Suppressor macrophage treated with lipopolysaccharide for 4 hours (primary cell): ENCODE data around the gene SLC6A5.

Experiments
- DNase-seq: peaks from one replicate; pipeline ENCODE4 v3.0.0-alpha.2; 2020

Gene SLC6A5

DNA sequence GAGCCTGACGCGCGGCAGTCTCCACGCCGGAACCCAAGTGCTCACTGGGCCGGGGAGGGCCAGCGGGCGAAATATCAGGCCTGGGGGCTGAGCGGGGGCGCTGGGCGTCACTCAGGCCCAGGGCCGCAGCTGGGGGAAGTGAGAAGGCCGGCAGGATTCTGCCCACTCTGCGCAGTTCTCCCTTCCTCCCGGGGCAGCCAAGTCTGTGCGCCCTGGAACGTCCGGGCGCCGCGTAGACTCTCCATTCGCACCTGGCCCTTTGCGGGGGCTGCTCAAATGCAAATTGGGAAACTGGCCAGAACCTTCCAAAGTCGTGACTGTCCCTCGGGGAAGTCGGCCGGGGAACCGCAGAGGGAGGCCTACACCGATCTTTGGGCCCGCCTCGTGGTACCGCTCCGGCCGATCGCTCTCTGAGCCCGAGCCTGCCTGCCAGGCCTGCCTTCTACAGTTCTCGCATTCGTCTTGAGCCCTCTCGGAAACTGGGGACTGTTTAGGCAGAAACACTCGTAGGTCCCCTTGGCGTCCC, 2.2 kb upstream of the SLC6A5 start:
- DNase-seq: no peak

GRCh38 chr11:20597680-20598484, 1.5 kb upstream of the SLC6A5 start:
- no peak for DNase-seq

DNA sequence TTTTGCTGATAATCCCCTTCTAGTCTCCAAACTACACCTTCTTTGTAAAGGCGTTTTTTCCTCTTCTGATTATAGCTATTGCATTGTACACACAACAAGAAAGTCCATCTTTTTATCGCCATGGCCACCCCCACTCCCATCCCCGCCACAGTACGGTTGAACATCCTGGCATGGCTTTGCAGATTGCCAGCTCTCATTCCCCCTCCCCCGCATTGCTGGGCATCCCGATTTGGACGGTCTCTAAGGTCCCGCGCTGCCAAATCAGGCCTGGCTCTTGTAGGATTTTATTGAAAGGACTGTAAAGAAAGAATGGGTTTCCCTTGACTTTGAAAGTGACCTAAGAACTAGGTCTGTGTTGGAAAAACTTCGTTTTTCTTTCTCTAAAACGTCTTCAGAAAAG, 916 bp upstream of the SLC6A5 start:
- no peak for DNase-seq

DNA sequence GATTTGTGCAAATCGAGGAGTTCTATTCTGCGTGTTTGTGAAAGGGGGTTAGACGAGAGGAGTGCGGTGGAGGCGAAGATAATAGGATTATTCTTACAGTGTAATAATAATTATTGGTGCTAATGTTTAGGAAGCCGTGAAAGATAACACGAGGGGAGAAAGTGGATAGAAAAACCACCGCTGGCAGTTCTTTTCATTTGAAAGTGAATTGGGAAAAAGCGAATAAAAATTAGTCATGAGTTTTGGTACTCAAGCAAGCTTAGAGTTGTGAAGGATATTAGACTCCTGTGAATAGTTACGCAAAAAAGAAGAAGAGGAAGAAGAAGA, 575 bp downstream of the SLC6A5 start:
- no peak for DNase-seq

- DNase-seq: no peak
Observed at GRCh38 chr11:20600551-20600950, 1.1 kb downstream of the SLC6A5 start.

DNA sequence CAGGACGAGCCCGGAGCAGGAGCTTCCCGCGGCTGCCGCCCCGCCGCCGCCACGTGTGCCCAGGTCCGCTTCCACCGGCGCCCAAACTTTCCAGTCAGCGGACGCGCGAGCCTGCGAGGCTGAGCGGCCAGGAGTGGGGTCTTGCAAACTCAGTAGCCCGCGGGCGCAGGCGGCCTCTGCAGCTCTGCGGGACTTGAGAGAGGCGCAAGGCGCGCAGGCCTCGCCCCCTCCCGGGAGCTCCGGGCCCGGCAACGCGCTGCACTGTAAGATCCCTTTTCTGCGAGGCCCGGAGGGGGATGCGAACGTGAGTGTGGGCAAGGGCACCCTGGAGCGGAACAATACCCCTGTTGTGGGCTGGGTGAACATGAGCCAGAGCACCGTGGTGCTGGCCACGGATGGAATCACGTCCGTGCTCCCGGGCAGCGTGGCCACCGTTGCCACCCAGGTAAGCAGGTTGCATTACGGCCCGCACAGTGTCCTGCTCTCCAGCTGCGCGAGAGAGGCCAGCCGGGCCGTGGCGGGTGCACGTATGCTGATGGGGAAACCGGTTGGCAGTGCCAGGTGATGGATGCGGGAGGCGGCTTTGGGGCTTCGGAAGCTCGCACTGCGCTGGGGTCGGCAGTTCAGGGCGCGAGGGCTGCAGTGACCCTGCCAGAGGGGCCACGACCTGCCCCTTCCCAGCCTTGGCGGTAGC, 2.0 kb downstream of the SLC6A5 start:
- DNase-seq: no peak

- DNase-seq: no peak
Observed at GRCh38 chr11:20604295-20604803, 4.9 kb downstream of the SLC6A5 start.

DNA sequence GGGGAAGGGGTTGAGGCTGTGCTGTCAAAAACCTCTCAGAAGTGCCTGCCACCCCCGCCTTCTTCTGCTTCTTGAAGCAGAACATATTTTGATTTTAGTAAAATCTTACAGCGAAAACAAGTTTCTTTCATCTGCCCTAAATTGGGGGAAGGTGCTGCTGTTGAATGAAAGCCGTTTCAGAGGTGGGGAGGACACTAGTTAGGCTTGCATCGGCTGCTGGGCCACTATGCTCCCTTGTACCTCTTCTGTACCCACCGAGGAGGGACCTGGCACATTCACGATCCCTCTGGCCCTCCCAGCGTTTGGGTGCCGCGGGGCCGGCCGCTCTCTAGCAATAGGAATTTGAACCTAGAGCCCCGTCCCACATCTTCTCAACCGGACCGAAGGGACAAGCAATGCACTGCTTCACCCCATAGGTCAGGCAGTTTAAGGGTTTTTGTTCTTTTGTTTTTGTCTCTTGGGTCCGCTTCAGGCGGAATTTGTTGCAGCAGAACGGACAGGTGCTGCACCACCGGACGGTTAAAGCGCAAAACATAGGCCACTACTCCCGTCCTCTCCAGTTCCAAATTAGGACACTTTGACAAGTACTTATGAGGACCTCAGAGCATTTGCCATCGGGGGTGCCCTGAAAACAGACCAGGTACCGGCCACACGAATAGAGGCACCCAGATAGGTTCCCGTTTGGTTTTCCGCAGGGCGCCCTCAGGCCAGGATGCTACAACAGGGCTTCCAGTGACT, 5.6 kb downstream of the SLC6A5 start:
- no peak for DNase-seq

DNA sequence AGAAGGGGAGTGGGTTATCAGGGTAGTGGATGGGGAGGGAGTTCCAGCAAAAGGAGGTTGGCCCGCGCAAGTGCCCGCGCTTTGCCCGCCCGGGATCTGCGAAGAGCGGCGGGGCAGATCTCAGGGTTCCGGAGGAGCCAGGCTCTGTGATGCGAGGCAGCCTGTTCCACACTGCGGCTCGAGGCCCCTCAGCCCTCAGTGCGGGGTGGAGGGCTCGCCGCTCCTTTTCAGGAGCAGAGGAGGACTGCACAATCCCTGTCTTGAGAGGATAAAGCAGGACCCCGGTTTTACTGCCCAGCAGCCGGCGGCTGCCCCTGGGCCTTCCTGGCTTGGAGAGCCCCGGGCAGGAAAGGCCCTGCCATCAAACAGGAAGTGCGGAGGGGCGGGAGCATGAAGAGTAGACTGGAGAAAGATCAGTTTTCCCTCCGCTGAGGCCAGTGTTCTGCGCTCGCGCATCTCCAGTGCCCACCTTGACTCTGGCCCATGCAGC, 6.2 kb downstream of the SLC6A5 start:
- DNase-seq: no peak

DNA sequence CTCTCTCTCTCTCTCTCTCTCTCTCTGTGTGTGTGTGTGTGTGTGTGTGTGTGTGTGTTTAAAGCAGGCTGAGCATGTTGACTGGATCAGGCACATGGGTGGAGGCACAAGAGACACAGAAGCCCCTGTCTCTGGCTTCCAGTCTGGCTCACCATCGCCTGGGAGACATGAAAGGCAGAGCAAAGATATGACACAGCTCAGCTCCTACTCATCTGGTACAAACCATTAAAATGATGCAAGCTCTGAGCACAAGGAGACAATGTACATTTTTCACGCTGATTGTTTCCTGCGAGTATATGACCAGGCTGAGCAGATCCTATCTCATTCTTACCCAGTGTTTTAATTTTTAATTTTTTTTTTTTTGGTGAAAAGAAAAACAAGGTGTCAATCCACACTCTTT, 9.5 kb downstream of the SLC6A5 start:
- DNase-seq: no peak

GRCh38 chr11:20609727-20610707, 10.6 kb downstream of the SLC6A5 start:
- peak; percentile 74 for DNase-seq

- DNase-seq: peak; percentile 13
Observed at GRCh38 chr11:20610825-20611224, 11.4 kb downstream of the SLC6A5 start.

GRCh38 chr11:20611445-20611844, 12.0 kb downstream of the SLC6A5 start:
- no peak for DNase-seq

DNA sequence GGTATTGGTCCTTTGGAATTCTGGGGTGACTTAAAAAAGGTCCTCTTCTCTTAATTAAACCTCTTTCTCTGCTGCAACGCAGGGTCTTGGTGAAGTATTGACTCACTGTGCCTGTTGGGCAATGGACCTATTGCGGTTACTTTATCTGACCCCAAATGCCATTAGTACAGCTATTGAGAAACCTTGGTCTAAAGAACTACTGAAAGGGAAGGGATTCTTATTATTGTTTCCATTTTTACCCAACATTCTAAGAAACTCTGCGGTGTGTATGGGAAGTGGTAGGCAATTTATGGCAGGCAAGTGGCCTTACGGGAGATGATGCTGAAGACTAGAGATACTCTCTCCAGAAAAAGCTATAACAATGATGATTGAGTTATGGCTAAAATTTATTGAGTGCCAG, 12.5 kb downstream of the SLC6A5 start:
- peak; percentile 47 for DNase-seq

GRCh38 chr11:20612416-20612815, 13.0 kb downstream of the SLC6A5 start:
- no peak for DNase-seq

DNA sequence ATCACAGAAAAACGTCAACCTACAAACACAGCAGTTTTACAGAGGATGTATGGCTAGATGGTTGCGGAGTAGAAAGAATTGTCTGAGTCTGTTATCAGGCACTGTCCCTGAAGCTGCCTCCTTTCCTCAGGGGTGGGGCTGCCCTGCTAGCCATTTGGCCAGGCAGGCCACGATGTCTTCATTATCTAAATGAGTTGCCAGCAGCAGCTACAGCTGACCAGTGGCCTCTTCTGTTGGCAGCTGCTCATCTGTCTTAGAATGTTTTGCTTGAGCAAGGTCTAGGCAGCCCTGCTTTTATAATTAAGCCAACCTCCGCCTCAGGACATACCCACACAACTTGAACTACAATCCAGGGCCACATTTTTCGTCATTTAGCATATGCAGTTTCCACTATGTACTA, 17.5 kb downstream of the SLC6A5 start:
- no peak for DNase-seq

DNA sequence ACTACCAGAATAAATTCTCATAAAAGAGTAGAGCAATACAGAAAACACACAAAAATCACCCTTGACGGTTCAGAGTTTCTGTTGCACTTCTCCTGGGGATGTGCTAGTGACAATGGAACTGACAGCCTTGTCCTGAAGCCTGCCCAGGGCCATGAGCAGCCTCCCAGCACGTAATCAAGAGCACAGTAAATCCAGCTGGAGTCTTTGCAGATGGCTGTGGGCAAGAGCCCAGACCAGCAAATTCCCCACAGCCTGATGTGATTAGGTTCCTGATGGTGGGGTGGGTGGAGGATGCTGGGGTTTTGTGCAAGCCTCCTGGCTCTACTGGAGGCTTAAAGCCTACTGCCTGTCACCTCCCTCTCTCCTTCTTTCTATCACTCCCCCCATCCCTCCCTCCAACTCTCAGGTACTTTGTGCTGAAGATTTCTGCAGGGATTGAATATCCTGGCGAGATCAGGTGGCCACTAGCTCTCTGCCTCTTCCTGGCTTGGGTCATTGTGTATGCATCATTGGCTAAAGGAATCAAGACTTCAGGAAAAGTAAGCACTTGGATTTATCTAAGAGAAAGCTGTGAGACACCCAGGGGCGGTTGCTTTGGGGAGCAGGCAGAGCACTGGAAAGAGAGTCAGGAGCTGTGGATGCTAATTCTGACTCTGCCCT, 18.1 kb downstream of the SLC6A5 start:
- no peak for DNase-seq

GRCh38 chr11:20618083-20618482, 18.7 kb downstream of the SLC6A5 start:
- no peak for DNase-seq

DNA sequence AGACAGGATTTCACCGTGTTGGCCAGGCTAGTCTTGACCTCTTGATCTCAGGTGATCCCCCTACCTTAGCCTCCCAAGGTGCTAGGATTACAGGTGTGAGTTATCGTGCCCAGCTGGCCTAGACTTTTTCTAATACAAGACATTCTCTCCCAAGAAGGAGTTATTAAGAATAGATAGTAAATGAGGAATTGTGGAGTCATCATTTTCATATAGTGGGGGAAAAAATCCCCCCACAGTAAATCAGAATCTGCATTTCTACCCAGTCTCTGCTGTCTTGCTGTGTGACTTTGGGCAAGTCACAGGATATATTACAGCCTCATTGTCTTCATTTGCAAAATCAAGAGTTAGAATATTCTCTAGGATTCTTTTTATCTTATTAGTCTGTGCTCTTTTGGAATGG, 21.6 kb downstream of the SLC6A5 start:
- no peak for DNase-seq

GRCh38 chr11:20621679-20622078, 22.3 kb downstream of the SLC6A5 start:
- DNase-seq: no peak

GRCh38 chr11:20623252-20623651, 23.8 kb downstream of the SLC6A5 start:
- no peak for DNase-seq

GRCh38 chr11:20626279-20626678, 26.9 kb downstream of the SLC6A5 start:
- no peak for DNase-seq
